Measurements from ENCODE around the gene PTK6. TPM values are rescaled to one million over a fixed set of nuclear protein-coding genes. Genes with fewer than 3 reads are reported as not detected.

PTK6 gene
- total RNA-seq, 4 donors from 2014 or later = under 0.01 TPM; not detected in 2

GRCh38 chr20:63552481-63553249 lies 15.5 kb upstream of the PTK6 start:
- no peaks in the 10 kb centered on the region for H3K9me3 ChIP-seq
- TF ChIP-seq CTCF (IDR thresholded peaks at IDR 0.05) (no peak), POLR2A (IDR thresholded peaks at IDR 0.05) (no peak)
- intact Hi-C loops (cut with DNase I; ENCODE audit: low total_unique reads) = no loop called here
- H3K4me3 ChIP-seq = no peak overlapping the region
- H3K4me1 ChIP-seq = peaks cover 0 to 8% of the 10 kb centered on the region in 2 donors
- no peaks in the 10 kb centered on the region for H3K36me3 ChIP-seq
- H3K27ac ChIP-seq = no peak overlapping the region
- DNase-seq = no peak
- H3K27me3 ChIP-seq = no peaks in the 10 kb centered on the region

GRCh38 chr20:63551068-63551467 lies 13.9 kb upstream of the PTK6 start:
- intact Hi-C loops (cut with DNase I; ENCODE audit: low total_unique reads) = no loop called here
- no peak overlapping the region for H3K27ac ChIP-seq
- TF ChIP-seq POLR2A (IDR thresholded peaks at IDR 0.05) (no peak), CTCF (IDR thresholded peaks at IDR 0.05) (no peak)
- DNase-seq = no peak
- no peaks in the 10 kb centered on the region for H3K36me3 ChIP-seq
- no peak overlapping the region for H3K4me3 ChIP-seq
- peaks cover 0 to 8% of the 10 kb centered on the region in 2 donors for H3K4me1 ChIP-seq
- no peaks in the 10 kb centered on the region for H3K27me3 ChIP-seq
- no peaks in the 10 kb centered on the region for H3K9me3 ChIP-seq

- no peak overlapping the region for H3K27ac ChIP-seq
- H3K4me1 ChIP-seq = peaks cover 0 to 8% of the 10 kb centered on the region in 2 donors
- H3K27me3 ChIP-seq = no peaks in the 10 kb centered on the region
- H3K36me3 ChIP-seq = no peaks in the 10 kb centered on the region
- DNase-seq = no peak
- H3K9me3 ChIP-seq = no peaks in the 10 kb centered on the region
- intact Hi-C loops (cut with DNase I; ENCODE audit: low total_unique reads) = no loop called here
- TF ChIP-seq CTCF (IDR thresholded peaks at IDR 0.05) (no peak), POLR2A (IDR thresholded peaks at IDR 0.05) (no peak)
- H3K4me3 ChIP-seq = no peak overlapping the region
Measured at GRCh38 chr20:63549679-63550282, 12.6 kb upstream of the PTK6 start.

GRCh38 chr20:63549019-63549418 lies 11.8 kb upstream of the PTK6 start:
- Histone ChIP-seq H3K27ac (no peak overlapping the region), H3K27me3 (no peaks in the 10 kb centered on the region), H3K9me3 (no peaks in the 10 kb centered on the region), H3K36me3 (no peaks in the 10 kb centered on the region), H3K4me3 (no peak overlapping the region), H3K4me1 (peaks cover 0 to 4% of the 10 kb centered on the region in 2 donors)
- intact Hi-C loops (cut with DNase I; ENCODE audit: low total_unique reads) = no loop called here
- TF ChIP-seq CTCF (IDR thresholded peaks at IDR 0.05) (no peak), POLR2A (IDR thresholded peaks at IDR 0.05) (no peak)
- DNase-seq = no peak

- H3K4me1 ChIP-seq = no peaks in the 10 kb centered on the region
- no peak for DNase-seq
- no peaks in the 10 kb centered on the region for H3K27me3 ChIP-seq
- H3K36me3 ChIP-seq = no peaks in the 10 kb centered on the region
- no peak overlapping the region for H3K27ac ChIP-seq
- H3K9me3 ChIP-seq = no peaks in the 10 kb centered on the region
- H3K4me3 ChIP-seq = no peak overlapping the region
- intact Hi-C loops (cut with DNase I; ENCODE audit: low total_unique reads) = no loop called here
- TF ChIP-seq CTCF (IDR thresholded peaks at IDR 0.05) (no peak), POLR2A (IDR thresholded peaks at IDR 0.05) (no peak)
Measured at GRCh38 chr20:63548542-63548941, 11.4 kb upstream of the PTK6 start.
